K562 (cell line): ENCODE results near the gene DEDD2. TPM values are rescaled to one million over a fixed set of nuclear protein-coding genes. Genes with fewer than 3 reads are reported as not detected.
"Not testable (repeated sequence)": the region's sequence is repeated elsewhere in the genome, so short reads cannot be mapped to it uniquely, and the experiment has no call there.

Experiments
- ATAC-seq: fragments of 200-7000 bp; cut with Tn5 transposase; 3 replicates; pipeline ENCODE4 v1.9.1; 2020; ENCODE audit warnings: moderate library complexity
- BruUV-seq: library from RNA; stranded (reverse); fragments of 400-500 nt; replicated peaks from 2 replicates; lab custom pipeline; 2021; lab: Mats Ljungman, UMichigan
- CTCF ChIA-PET: fragments of 300-600 bp; formaldehyde crosslinking; extraction: SDS; loops from one replicate; lab custom pipeline; 2021; ENCODE audit warnings: low intra/inter-chr PET ratio; lab: Yijun Ruan, JAX
- POLR2A ChIA-PET: fragments of 300-600, 350-650 bp; sonication (Branson Sonifier 250); formaldehyde crosslinking; extraction: SDS; loops from one replicate; lab custom pipeline; 2021; ENCODE audit warnings: antibody characterized with exemption, inconsistent platforms; lab: Yijun Ruan, JAX
- DNase-seq, 4 experiments: peaks; one replicate each; pipeline versions ENCODE4 v3.0.0 to v3.0.0-alpha.2; 2011 to 2018; ENCODE audit warnings: low spot score in 3 of 4, mixed read lengths in 3 of 4; ENCODE audit errors: extremely low read depth in 1 of 4
- FAIRE-seq: peaks from 2 replicates; lab custom pipeline; 2011; peaks lifted over from hg19 to GRCh38; lab: Jason Lieb, UNC
- H2AFZ ChIP-seq: 2 replicates; pipeline ENCODE4 v1.6.0; 2011; ENCODE audit warnings: low read depth, low read length, control low read depth, inconsistent platforms
- H3K27ac ChIP-seq: fragments of 200-600 bp; 3 replicates; pipeline ENCODE4 v1.8.0; 2011; ENCODE audit warnings: low read depth, mild to moderate bottlenecking, control low read depth, inconsistent platforms, low read length, moderate library complexity, mixed read lengths; ENCODE audit errors: extremely low read depth
- H3K27me3 ChIP-seq, 2 experiments: fragments of 300-600 bp in 1 of 2; 2 replicates in 1 of 2; 3 replicates in 1 of 2; pipeline versions ENCODE4 v1.6.0 to v1.8.0; 2011; ENCODE audit warnings: inconsistent platforms in 2 of 2, low read length in 2 of 2, mild to moderate bottlenecking in 1 of 2, mixed read lengths in 1 of 2, moderate library complexity in 1 of 2; ENCODE audit not compliant: control insufficient read depth in 2 of 2, insufficient read depth in 2 of 2
- H3K36me3 ChIP-seq: fragments of 300-600 bp; 3 replicates; pipeline ENCODE4 v1.8.0; 2011; ENCODE audit warnings: mild to moderate bottlenecking, low read length, inconsistent platforms; ENCODE audit not compliant: control insufficient read depth, insufficient read depth
- H3K4me1 ChIP-seq, 2 experiments: fragments of 200-600 bp in 1 of 2; replicated peaks in 1 of 2; 2 replicates in 1 of 2; 3 replicates in 1 of 2; pipeline versions ENCODE4 v1.5.1 to v1.8.0; 2011; ENCODE audit warnings: inconsistent platforms in 2 of 2, low read length in 2 of 2, mild to moderate bottlenecking in 1 of 2, mixed read lengths in 1 of 2, moderate library complexity in 1 of 2; ENCODE audit not compliant: control insufficient read depth in 2 of 2, insufficient read depth in 2 of 2
- H3K4me2 ChIP-seq: 2 replicates; pipeline ENCODE4 v1.6.1; 2011; ENCODE audit warnings: low read length, control low read depth, inconsistent platforms, mixed read lengths; ENCODE audit not compliant: insufficient read depth
- H3K4me3 ChIP-seq: fragments of 200-600 bp; sonication (generic), shearing (Covaris generic); 2 replicates; pipeline ENCODE4 v1.5.1; 2016; ENCODE audit warnings: control low read depth, inconsistent platforms
- H3K79me2 ChIP-seq: fragments of 200-600 bp; 3 replicates; pipeline ENCODE4 v1.8.0; 2011; ENCODE audit warnings: low read length, inconsistent platforms; ENCODE audit not compliant: control insufficient read depth, insufficient read depth
- H3K9ac ChIP-seq, 2 experiments: 2 replicates each; pipeline versions ENCODE4 v1.6.0 to v1.6.1; 2011; ENCODE audit warnings: low read depth in 2 of 2, low read length in 2 of 2, control low read depth in 1 of 2, inconsistent platforms in 1 of 2, mild to moderate bottlenecking in 1 of 2, mixed read lengths in 1 of 2; ENCODE audit not compliant: insufficient read depth in 1 of 2
- H3K9me1 ChIP-seq: one replicate; pipeline ENCODE4 v1.6.0; 2011; ENCODE audit warnings: inconsistent platforms, mild to moderate bottlenecking, low read length, moderate library complexity; ENCODE audit not compliant: control insufficient read depth, insufficient read depth
- H3K9me3 ChIP-seq: replicated peaks from 2 replicates; pipeline ENCODE4 v1.5.1; 2011; ENCODE audit warnings: low read depth, low read length, inconsistent platforms; ENCODE audit not compliant: control insufficient read depth, insufficient read depth
- H4K20me1 ChIP-seq: replicated peaks from 2 replicates; pipeline ENCODE4 v1.6.1; 2011; ENCODE audit warnings: low read length, inconsistent platforms, mixed read lengths; ENCODE audit not compliant: control insufficient read depth, insufficient read depth
- ZNF121 ChIP-seq: sonication (generic); formaldehyde crosslinking; conservative IDR thresholded peaks from 2 replicates; pipeline ENCODE4 v1.8.0; 2022; ENCODE audit warnings: missing genetic modification reagents
- WGBS: fragments of 100-300 bp; shearing (Covaris generic); methylation state at CpG from one replicate; pipeline ENCODE4 v1.1.6; 2016; ENCODE audit warnings: low coverage, mixed read lengths; ENCODE audit not compliant: insufficient coverage; ENCODE audit errors: missing lambda C conversion rate; 5-methylcytosine and 5-hydroxymethylcytosine counted together
- in situ Hi-C: fragments of 300-500 bp; cut with MboI; formaldehyde crosslinking; loops from 4 replicates; pipeline ENCODE4 v1.15.0; 2018; ENCODE audit warnings: inconsistent platforms, mixed read lengths
- intact Hi-C: fragments of 100-400 bp; cut with micrococcal nuclease; formaldehyde crosslinking; loops from 2 replicates; pipeline ENCODE4 v1.14.2; 2022
- polyA plus RNA-seq, 8 experiments: library from polyadenylated mRNA; depleted of rRNA in 4 of 8; stranded (reverse) in 5 of 8; unstranded in 3 of 8; fragments of >200 nt; fragmentation: Nextera tagmentation in 2 of 8; fragmentation: Illumina TruSeq in 1 of 8; extraction: Ambion mirVana in 2 of 8; extraction: Trizol in 1 of 8; gene quantifications; 2 replicates each; pipeline versions ENCODE4 v1.2.1 to v1.2.3, GENCODE V29; 2011 to 2014; ENCODE audit warnings: inconsistent platforms in 1 of 8, missing spikeins in 1 of 8
- total RNA-seq, 7 experiments: library from RNA; depleted of rRNA in 6 of 7; stranded (reverse); fragments of >200 nt in 6 of 7; fragmentation: Illumina TruSeq in 2 of 7; extraction: Trizol in 2 of 7; gene quantifications; 2 replicates each; pipeline versions ENCODE4 v1.2.1 to v1.2.3, GENCODE V29; 2011 to 2021; ENCODE audit warnings: low replicate concordance in 1 of 7
- TF ChIP-seq, protein P1 (sequence below), 2 experiments: fragments of 450-650 bp in 1 of 2; sonication (generic) in 1 of 2; formaldehyde crosslinking in 1 of 2; IDR thresholded peaks; 2 replicates each; pipeline versions ENCODE4 v1.7.1 to v1.9.0; 2016 to 2022; ENCODE audit warnings: inconsistent platforms in 1 of 2, mild to moderate bottlenecking in 1 of 2, missing genetic modification reagents in 1 of 2

The DEDD2 gene
- total and polyA plus RNA-seq, 9 of the 15 experiments (the other 6 are each of a cell fraction or from before 2014, with no cell fraction given) = 4.3 to 43.0 (median 29.2) TPM

GRCh38 chr19:42257842-42258241 is 40.4 kb upstream of the DEDD2 start:
- intact Hi-C loops, H3K4me3 ChIP-seq, H3K4me2 ChIP-seq, ATAC-seq, H3K9me3 ChIP-seq, FAIRE-seq, CTCF ChIA-PET, H3K9me1 ChIP-seq, BruUV-seq, H3K27ac ChIP-seq, H3K36me3 ChIP-seq, in situ Hi-C loops, H3K27me3 ChIP-seq, H4K20me1 ChIP-seq, DNase-seq, H3K9ac ChIP-seq: not testable (repeated sequence)
- TF ChIP-seq ZNF121 (CRISPR knock-in tag) = peak; percentile 67
- peaks cover 20% of the 10 kb centered on the region for H3K79me2 ChIP-seq
- POLR2A ChIA-PET = interaction anchor here (0.7 to 1.5 kb wide), 6 partner anchors 8 to 1369 kb away, joined by 3 to 5 read pairs (median 4); partner anchors contain the start of gene CIC
- peaks cover under 1 to 36% of the 10 kb centered on the region in 2 experiments; a peak in 3 of 5 replicates for H3K4me1 ChIP-seq
- WGBS = 84% methylated on average over 3 of the region's 3 CpGs
- H2AFZ ChIP-seq = peak overlapping the region; percentile 14; the same call in 1 of the 2 replicates

DNA sequence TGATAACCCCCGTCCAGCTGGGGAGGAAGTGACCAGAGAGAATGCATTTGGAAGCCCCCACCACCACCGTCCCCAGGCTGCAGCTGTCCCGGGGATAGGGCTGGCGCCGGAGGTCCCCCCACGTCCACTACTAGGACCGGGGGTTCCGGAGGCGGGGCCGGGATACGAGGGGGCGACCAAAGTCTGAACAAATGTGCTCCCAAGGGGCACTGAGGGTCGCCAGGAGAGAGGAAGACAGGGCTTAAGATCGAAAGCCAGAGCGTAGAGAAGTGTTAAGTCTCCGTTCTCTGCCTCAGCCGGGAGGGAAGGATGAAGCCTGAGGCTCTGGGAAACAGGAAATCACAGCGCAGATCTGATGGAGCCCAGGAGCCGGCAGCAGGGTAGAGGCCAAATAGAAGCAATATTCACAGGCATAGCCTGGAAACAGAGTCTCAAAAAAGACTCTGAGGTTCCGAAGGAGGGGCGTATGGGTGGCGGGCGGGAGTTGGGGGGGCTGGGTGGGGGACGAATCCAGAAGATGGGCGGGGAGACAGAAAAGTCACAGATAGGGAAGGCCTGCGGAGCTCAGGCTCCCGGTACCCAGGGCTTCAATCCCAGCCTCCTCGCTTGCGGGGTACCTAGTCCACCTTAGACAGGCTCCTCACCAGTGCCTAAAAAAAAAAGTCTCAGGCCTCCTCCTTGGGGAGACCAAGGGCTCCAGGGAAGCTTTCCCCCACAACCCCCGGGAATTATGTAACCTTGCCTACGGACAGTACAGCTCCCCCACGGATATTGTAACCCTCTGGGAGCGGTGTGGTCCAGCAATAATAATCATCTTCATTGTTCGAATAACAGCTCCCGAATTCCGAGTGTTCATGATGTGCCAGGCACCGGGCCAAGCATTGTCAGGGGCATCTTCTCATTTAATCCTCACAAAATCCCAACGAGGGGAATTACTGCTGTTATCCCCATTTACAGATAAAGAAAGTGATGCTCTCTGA is 38.6 kb upstream of the DEDD2 start:
- H3K36me3 ChIP-seq = peaks cover 14% of the 10 kb centered on the region; the same call in 2 of the 3 replicates
- intact Hi-C loops (loop anchor here (2.0 kb wide), 1 partner anchor 13 kb away; the partner anchor contains the start of gene CIC), in situ Hi-C loops (no loop called here)
- no peaks in the 10 kb centered on the region for H3K27me3 ChIP-seq
- DNase-seq (peak in 1 of 4 experiments; percentile 54), FAIRE-seq (peak; percentile 86), ATAC-seq (no peak)
- POLR2A ChIA-PET = interaction anchor here (0.6 to 1.3 kb wide), 4 partner anchors 9 to 19 kb away, joined by 3 to 6 read pairs (median 4); no protein-coding TSS in a partner anchor
- CTCF ChIA-PET = no interaction called here
- H3K4me2 ChIP-seq = peak overlapping the region; percentile 83
- peaks cover 37% of the 10 kb centered on the region for H3K79me2 ChIP-seq
- peak overlapping the region; percentile 44; the same call in 1 of the 3 replicates for H3K27ac ChIP-seq
- no peaks in the 10 kb centered on the region for H3K9me3 ChIP-seq
- H3K9ac ChIP-seq = peak overlapping the region; percentile 53 to 91; a peak in 3 of 4 replicates
- H4K20me1 ChIP-seq = peaks cover 10% of the 10 kb centered on the region; the same call in 1 of the 2 replicates
- BruUV-seq = no TSS peak
- WGBS = 13% methylated on average over 28 of the region's 38 CpGs
- H2AFZ ChIP-seq = peak overlapping the region; percentile 81
- peak overlapping the region; percentile 98 for H3K4me3 ChIP-seq
- H3K4me1 ChIP-seq = peaks cover 18 to 50% of the 10 kb centered on the region in 2 experiments
- H3K9me1 ChIP-seq = peaks cover 7% of the 10 kb centered on the region
- TF ChIP-seq, protein P1, sequence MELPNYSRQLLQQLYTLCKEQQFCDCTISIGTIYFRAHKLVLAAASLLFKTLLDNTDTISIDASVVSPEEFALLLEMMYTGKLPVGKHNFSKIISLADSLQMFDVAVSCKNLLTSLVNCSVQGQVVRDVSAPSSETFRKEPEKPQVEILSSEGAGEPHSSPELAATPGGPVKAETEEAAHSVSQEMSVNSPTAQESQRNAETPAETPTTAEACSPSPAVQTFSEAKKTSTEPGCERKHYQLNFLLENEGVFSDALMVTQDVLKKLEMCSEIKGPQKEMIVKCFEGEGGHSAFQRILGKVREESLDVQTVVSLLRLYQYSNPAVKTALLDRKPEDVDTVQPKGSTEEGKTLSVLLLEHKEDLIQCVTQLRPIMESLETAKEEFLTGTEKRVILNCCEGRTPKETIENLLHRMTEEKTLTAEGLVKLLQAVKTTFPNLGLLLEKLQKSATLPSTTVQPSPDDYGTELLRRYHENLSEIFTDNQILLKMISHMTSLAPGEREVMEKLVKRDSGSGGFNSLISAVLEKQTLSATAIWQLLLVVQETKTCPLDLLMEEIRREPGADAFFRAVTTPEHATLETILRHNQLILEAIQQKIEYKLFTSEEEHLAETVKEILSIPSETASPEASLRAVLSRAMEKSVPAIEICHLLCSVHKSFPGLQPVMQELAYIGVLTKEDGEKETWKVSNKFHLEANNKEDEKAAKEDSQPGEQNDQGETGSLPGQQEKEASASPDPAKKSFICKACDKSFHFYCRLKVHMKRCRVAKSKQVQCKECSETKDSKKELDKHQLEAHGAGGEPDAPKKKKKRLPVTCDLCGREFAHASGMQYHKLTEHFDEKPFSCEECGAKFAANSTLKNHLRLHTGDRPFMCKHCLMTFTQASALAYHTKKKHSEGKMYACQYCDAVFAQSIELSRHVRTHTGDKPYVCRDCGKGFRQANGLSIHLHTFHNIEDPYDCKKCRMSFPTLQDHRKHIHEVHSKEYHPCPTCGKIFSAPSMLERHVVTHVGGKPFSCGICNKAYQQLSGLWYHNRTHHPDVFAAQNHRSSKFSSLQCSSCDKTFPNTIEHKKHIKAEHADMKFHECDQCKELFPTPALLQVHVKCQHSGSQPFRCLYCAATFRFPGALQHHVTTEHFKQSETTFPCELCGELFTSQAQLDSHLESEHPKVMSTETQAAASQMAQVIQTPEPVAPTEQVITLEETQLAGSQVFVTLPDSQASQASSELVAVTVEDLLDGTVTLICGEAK (IDR thresholded peaks at IDR 0.05) = 0 out of 2 replicates have a peak, but pooled peaks have one; percentile 33
- TF ChIP-seq, protein P1 (CRISPR knock-in tag; IDR thresholded peaks at IDR 0.05) = no peak
